Activated naive CD4-positive, alpha-beta T cell treated with anti-CD3 and anti-CD28 coated beads, Interleukin-2, amount 10 ng/mL, durations not matched to agents 7 days and 5 days (primary cell): ENCODE data around the gene LRRC27.
"Not testable (repeated sequence)": the region's sequence is repeated elsewhere in the genome, so short reads cannot be mapped to it uniquely, and the experiment has no call there.

Experiments used
- CTCF ChIA-PET: fragments of 350-600 bp; sonication (Branson Sonifier 250); formaldehyde crosslinking; loops from one replicate; lab custom pipeline; 2021; ENCODE audit warnings: antibody characterized with exemption; lab: Charles Lee
- DNase-seq: peaks from one replicate; pipeline ENCODE4 v3.0.0-alpha.2; 2020
- H3K27ac Mint-ChIP-seq: one replicate; pipeline ENCODE4 v1.8.0; 2021; ENCODE audit warnings: mild to moderate bottlenecking, moderate library complexity, mixed read lengths
- H3K27me3 Mint-ChIP-seq: one replicate; pipeline ENCODE4 v1.8.0; 2021; ENCODE audit warnings: mild to moderate bottlenecking, mixed read lengths
- H3K36me3 Mint-ChIP-seq: one replicate; pipeline ENCODE4 v1.8.0; 2021; ENCODE audit warnings: mixed read lengths
- H3K4me1 Mint-ChIP-seq: one replicate; pipeline ENCODE4 v1.8.0; 2021; ENCODE audit warnings: mixed read lengths
- H3K4me3 Mint-ChIP-seq: one replicate; pipeline ENCODE4 v1.8.0; 2021; ENCODE audit warnings: mild to moderate bottlenecking, moderate library complexity, mixed read lengths
- H3K9me3 Mint-ChIP-seq: one replicate; pipeline ENCODE4 v1.8.0; 2021; ENCODE audit warnings: mixed read lengths

Gene LRRC27

DNA sequence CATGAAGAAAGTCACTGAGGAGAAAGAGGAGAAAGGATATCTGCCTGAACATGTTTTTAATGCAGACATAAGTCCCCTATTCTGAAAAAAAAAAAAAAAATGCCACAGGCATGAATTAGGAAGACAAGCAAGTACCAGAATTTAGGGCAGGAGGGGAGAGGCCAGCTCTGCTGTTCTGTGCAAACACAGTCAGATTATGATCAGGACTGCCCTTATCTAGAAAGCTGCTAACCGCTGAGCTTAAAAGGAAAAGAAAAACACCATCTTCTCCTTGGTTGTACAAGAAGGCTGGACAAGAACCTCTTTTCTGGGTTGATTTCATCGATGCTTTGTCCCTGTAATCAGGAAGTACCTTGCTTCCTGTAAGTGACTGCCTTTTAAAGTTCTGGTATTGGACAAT is 49.7 kb downstream of the LRRC27 start:
- H3K27me3 Mint-ChIP-seq = peaks cover 21% of the 10 kb centered on the region
- H3K36me3 Mint-ChIP-seq = no peaks in the 10 kb centered on the region
- CTCF ChIA-PET = interaction anchor here (1.8 kb wide), 1 partner anchor 65 kb away, joined by 3 read pairs; no protein-coding TSS in a partner anchor
- no peak overlapping the region for H3K27ac Mint-ChIP-seq
- DNase-seq = no peak
- no peak overlapping the region for H3K4me3 Mint-ChIP-seq
- peaks cover 9% of the 10 kb centered on the region for H3K4me1 Mint-ChIP-seq
- no peaks in the 10 kb centered on the region for H3K9me3 Mint-ChIP-seq

DNA sequence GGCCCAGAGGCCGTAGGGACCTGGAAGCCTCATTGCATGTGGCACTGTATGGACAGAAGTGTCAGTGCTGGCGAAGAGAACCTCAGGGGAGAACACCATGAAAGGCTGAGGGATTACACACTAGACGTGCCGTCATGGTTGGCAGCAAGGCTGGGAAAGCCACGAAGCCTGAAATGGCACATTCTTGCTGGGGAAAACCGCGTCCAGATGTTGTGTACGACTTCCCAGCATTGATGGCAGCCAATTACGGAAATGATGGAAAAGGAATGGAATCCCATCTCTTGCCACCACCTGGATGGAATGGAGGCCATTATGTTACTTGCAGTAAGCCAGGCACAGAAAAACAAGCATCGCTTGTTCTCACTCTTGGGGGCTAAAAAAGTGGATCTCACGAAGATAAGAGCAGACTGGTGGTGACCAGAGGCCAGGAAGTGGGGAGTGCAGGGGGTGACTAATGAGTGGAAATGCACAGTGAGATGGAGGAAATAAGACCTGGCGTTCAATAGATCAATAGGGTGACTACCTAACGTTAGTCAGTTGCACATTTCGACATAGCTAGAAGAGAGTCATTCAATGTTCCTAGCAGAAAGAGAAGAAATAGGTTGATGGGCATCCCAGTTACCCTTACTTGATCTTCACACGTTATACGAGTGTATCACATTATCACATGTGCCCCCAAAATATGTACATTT is 50.4 kb downstream of the LRRC27 start:
- Mint-ChIP-seq H3K27ac (no peak overlapping the region), H3K4me1 (peaks cover 9% of the 10 kb centered on the region), H3K36me3 (no peaks in the 10 kb centered on the region), H3K4me3 (no peak overlapping the region), H3K9me3 (no peaks in the 10 kb centered on the region), H3K27me3 (peaks cover 22% of the 10 kb centered on the region)
- peak; percentile 18 for DNase-seq
- CTCF ChIA-PET = no interaction called here

DNA sequence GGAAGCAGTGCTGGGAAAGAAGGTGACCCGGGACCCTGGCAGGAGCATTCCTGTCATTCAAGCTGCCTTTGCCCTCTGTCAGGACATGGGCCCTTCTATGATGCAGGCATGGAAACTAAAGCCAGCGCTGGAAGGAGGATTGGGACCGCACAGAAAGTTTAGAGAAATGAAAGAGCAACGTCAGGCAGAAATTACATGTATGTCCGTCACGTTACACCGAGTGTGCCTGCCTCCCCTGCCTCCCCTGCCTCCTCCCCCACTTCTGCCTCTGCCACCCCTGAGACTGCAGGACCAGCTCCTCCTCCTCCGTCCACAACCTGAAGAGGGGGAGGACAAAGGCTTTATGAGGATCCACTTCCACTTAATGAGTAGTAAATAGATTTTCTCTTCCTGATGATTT is 51.1 kb downstream of the LRRC27 start:
- H3K9me3 Mint-ChIP-seq = no peaks in the 10 kb centered on the region
- H3K27me3 Mint-ChIP-seq = peaks cover 22% of the 10 kb centered on the region
- no peak overlapping the region for H3K27ac Mint-ChIP-seq
- no peaks in the 10 kb centered on the region for H3K36me3 Mint-ChIP-seq
- peaks cover 13% of the 10 kb centered on the region for H3K4me1 Mint-ChIP-seq
- peak; percentile 4 for DNase-seq
- H3K4me3 Mint-ChIP-seq = no peak overlapping the region
- CTCF ChIA-PET = interaction anchor here (1.9 kb wide), 1 partner anchor 71 kb away, joined by 9 read pairs; no protein-coding TSS in a partner anchor

DNA sequence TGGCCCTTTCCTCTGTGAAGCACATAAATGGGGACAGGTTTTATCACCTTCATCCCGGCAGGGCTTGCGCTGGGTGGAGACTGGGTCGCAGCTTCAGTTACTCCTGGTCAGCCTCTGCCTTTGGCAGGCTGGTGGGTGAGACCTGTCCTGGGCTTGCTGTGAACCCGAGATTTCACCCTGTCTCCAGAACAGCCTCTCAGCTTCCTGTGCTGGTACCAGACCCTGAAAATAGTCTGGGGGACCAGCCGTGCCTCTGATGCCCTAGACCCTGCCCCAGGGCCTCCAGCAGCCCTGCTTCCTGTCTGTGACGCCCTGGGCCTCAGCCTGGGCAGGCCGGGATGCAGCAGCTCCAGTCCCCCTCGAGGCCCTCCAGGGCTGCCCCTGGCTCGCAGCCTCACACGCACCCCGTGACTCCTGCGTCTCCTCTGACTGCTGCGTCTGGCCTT is 51.8 kb downstream of the LRRC27 start:
- DNase-seq = peak; percentile 19
- no peak overlapping the region for H3K27ac Mint-ChIP-seq
- H3K27me3 Mint-ChIP-seq = peaks cover 22% of the 10 kb centered on the region
- H3K36me3 Mint-ChIP-seq = no peaks in the 10 kb centered on the region
- CTCF ChIA-PET = interaction anchor here (1.9 kb wide), 1 partner anchor 71 kb away, joined by 9 read pairs; no protein-coding TSS in a partner anchor
- no peak overlapping the region for H3K4me3 Mint-ChIP-seq
- H3K4me1 Mint-ChIP-seq = peaks cover 13% of the 10 kb centered on the region
- H3K9me3 Mint-ChIP-seq = no peaks in the 10 kb centered on the region

DNA sequence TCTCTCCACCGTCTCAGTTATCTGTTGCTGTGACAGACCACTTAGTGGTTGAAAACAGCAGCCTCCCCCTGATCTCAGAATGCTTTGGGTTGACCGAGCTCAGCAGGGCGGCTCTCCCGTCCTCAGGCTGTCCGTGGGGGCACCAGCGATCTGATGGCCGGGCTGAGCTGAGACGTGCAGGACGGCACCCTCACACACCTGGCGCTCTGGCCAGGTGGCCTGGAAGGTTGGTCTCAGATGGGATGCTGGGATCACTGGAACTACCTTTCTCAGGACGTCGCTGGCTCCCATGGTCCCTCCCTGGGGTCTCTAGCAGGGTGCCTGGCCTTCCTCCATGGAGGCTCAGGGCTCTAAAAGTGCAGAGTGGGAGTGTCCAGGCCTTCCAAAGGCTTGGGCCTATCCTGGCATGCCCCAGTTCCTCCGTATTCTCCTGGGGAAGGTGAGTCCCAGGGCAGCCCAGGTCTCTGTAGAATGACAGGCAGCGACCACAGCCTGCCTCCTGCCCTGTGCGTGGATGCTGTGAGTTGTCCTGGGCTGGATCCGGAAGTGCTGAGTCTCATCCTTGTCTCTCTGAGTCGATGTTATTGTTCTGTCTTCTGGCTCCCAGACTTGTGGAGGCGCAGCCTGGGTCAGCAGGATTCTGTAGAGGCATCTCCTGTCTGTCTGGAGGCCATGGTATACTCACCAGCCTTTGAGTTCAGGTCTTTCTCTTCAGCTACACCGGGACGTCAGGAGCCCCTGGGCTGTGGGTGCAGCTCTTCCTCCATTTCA is 52.8 kb downstream of the LRRC27 start:
- Mint-ChIP-seq H3K27ac (no peak overlapping the region), H3K36me3 (no peaks in the 10 kb centered on the region), H3K4me1 (peaks cover 13% of the 10 kb centered on the region), H3K27me3 (peaks cover 22% of the 10 kb centered on the region), H3K4me3 (no peak overlapping the region), H3K9me3 (no peaks in the 10 kb centered on the region)
- CTCF ChIA-PET = interaction anchor here (1.9 kb wide), 1 partner anchor 70 kb away, joined by 9 read pairs; no protein-coding TSS in a partner anchor
- DNase-seq = no peak

DNA sequence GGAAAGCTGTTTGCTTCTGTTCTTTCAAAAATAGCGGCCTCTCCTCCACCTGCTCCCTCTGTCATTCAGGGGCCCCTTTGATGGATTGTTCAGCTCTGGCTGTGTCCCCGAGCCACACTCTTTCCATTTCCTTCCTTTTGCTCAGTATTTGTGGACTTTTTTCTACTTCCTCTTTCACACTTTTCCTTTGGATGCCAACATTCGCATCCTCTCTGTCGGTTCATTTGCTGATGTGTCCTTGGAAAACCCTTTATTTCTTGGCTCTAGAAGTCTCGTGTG is 53.3 kb downstream of the LRRC27 start:
- Mint-ChIP-seq H3K4me1 (peaks cover 13% of the 10 kb centered on the region), H3K27me3 (peaks cover 22% of the 10 kb centered on the region), H3K36me3 (no peaks in the 10 kb centered on the region), H3K9me3 (no peaks in the 10 kb centered on the region), H3K27ac (no peak overlapping the region), H3K4me3 (no peak overlapping the region)
- DNase-seq = peak; percentile 13
- CTCF ChIA-PET = no interaction called here

DNA sequence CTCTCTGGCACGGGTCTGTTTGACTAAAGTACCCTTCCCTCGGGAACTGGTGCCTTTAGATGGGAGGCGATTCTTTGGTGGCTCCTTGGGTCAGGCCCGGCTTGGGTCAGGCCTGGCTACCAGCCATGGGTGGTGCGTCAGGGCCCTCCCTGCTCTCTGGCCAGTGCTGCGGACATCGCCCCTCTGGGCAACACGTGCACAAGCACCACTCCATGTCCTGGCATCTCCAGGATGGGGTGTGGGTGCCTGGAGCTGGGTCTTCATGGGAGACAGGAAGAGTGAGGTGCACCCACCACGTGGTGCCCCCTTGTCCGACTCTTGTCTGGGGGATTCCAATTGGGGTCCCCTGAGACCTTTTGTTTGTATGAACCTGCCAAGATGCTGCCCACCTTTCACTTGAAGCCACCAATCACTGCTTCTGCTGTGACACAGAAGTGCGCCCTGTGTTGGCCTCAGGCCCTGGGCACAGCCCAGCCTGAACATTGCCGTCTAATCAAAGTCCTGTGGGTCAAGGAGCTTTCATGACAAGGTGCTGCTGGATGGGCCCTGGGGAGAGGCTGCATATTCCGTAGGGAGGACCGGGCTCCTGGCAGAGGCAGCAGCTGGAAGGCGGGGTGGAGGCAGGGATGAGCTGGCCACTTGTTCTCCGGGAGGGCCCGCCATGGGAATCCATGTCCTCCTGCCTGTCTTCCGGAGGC is 53.9 kb downstream of the LRRC27 start:
- Mint-ChIP-seq H3K9me3 (no peaks in the 10 kb centered on the region), H3K4me3 (no peak overlapping the region), H3K4me1 (peaks cover 13% of the 10 kb centered on the region), H3K27ac (peak overlapping the region; percentile 64), H3K27me3 (peaks cover 22% of the 10 kb centered on the region), H3K36me3 (no peaks in the 10 kb centered on the region)
- peak; percentile 11 for DNase-seq
- CTCF ChIA-PET = no interaction called here

DNA sequence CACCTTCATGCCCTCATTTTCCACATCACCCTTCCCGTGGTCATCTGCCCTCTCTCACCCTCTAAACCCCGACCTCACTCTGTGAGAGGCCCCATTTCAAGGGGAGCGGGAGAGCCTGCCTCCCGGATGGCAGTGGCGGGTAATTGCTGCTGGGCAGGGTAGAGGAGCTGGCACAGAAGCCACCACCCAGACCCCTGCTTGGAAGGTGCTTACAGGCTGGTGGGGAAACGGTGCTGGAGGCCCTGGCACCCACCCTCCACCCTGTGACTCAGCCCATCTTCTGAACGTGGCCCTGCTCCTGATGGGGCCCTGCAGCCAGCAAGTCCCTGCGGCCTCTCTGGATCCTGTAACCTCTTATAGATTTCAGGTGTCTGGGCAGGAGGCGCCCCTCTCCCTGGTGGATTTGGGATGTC is 54.4 kb downstream of the LRRC27 start:
- CTCF ChIA-PET = no interaction called here
- Mint-ChIP-seq H3K36me3 (no peaks in the 10 kb centered on the region), H3K9me3 (no peaks in the 10 kb centered on the region), H3K27ac (no peak overlapping the region), H3K4me3 (no peak overlapping the region), H3K27me3 (peaks cover 22% of the 10 kb centered on the region), H3K4me1 (peaks cover 13% of the 10 kb centered on the region)
- peak; percentile 18 for DNase-seq

DNA sequence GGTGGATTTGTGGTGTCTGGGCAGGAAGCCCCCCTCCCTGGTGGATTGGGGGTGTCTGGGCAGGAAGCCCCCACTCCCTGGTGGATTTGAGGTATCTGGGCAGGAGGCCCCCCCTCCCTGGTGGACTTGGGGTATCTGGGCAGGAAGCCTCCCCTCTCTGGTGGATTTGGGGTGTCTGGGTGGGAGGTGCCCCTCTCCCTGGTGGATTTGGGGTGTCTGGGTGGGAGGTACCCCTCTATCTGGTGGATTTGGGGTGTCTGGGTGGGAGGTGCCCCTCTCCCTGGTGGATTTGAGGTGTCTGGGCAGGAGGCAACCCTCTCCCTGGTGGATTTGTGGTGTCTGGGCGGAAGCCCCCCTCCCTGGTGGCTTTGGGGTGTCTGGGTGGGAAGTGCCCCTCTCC is 54.9 kb downstream of the LRRC27 start:
- H3K36me3 Mint-ChIP-seq, H3K4me3 Mint-ChIP-seq, H3K9me3 Mint-ChIP-seq, H3K27ac Mint-ChIP-seq: not testable (repeated sequence)
- CTCF ChIA-PET = interaction anchor here (0.8 to 1.0 kb wide), 2 partner anchors 60 to 67 kb away, joined by 4 to 6 read pairs; no protein-coding TSS in a partner anchor
- peak; percentile 19 for DNase-seq
- Mint-ChIP-seq H3K4me1 (peaks cover 10% of the 10 kb centered on the region), H3K27me3 (peaks cover 22% of the 10 kb centered on the region)

DNA sequence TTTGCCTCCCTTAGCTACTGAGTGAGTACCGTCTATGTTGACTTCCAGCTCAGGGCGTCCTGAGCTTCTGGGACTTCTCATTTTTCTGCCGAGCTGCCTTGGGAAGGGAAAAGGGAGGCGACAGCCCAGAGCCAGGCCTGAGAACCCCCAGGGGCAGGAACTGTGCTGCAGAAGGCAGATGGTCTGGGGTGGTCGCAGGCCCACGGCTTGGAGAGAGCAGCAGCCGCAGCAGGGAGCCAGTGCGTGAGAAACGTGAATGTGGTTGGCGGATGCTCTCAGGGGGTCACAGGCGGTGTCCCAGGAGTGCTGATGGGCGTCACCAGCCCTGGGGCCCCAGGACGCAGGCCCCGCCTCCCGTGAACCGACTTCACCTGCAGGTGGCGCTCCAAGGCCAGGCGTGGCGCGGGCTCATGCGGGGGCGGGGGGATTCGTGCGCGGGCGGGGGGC is 55.8 kb downstream of the LRRC27 start:
- H3K4me3 Mint-ChIP-seq = peak overlapping the region; percentile 33

DNA sequence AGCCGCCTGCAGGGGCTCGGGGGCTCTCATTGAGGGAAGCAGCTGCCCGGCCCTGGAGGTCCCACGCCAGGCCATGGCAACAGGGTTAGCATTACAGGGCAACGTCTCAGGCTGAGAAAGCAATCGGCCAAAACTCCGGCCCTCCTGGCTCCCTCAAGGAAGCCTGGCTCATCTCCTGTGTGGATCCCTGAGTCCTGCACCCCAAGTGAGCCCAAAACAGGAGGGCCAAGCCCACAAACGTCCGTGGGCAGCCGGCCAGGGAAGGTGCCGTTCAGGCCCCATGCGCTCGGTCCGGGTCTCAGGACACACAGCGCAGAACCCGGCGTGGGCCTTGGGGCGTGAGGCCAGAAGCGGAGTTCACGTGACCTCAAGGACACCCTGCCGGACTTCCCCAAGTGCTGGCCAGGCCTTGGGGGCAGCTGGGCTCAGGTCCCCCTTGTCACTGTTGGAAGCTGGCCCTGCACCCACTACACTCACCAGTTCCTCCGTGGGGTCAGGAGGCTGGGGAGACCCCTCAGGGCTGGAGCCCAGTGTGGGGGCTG is 57.0 kb downstream of the LRRC27 start:
- H3K4me1 Mint-ChIP-seq = peaks cover 4% of the 10 kb centered on the region
- peaks cover 7% of the 10 kb centered on the region for H3K9me3 Mint-ChIP-seq
- no peak overlapping the region for H3K4me3 Mint-ChIP-seq
- DNase-seq = peak; percentile 21
- H3K36me3 Mint-ChIP-seq = no peaks in the 10 kb centered on the region
- H3K27me3 Mint-ChIP-seq = peaks cover 25% of the 10 kb centered on the region
- CTCF ChIA-PET = interaction anchor here (0.7 to 1.6 kb wide), 2 partner anchors 58 to 63 kb away, joined by 3 to 6 read pairs; no protein-coding TSS in a partner anchor
- no peak overlapping the region for H3K27ac Mint-ChIP-seq

More for the DNA sequence above, 55.8 kb downstream of the LRRC27 start:
- Mint-ChIP-seq H3K9me3 (peaks cover 7% of the 10 kb centered on the region), H3K4me1 (peaks cover 4% of the 10 kb centered on the region), H3K27me3 (peaks cover 18% of the 10 kb centered on the region), H3K27ac (no peak overlapping the region), H3K36me3 (no peaks in the 10 kb centered on the region)
- CTCF ChIA-PET = interaction anchor here (0.8 to 1.0 kb wide), 5 partner anchors 18 to 68 kb away, joined by 4 to 8 read pairs (median 5); no protein-coding TSS in a partner anchor
- DNase-seq = peak; percentile 83

DNA sequence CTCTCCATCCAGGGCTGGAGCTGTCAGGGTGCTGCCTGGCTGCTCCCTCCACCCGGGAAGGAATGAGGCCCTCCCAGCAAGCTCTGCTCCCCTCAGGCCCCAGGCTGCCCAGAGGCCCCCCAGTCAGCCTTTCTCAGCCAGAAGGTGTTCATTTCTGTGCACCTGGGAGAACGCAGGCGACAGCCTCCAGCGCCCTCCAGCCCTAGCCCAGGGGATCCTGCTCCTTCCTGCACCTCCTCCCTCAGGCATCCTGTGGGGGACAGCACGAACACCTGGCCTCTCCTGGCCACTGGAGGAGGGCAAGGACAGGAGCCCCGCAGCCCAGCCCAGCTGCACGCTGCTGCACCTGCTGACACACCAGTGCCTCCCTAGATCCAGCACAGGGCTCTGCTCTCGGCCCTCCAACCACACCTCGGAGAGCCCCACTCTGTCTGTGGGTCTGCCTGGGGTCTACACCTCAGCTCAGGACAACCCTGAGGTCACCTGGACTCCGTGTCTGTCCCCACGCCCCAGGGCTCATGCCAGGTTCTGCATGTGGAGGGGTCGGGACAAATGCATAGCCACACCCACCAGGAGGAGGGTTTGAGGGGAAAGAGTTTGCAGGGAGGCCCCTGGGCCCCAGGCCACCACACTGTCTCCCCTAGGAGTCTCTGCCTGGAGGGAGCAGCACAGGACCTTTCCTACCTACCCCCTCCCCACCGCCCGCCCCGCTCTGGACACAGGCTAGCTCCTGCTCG is 57.6 kb downstream of the LRRC27 start:
- peaks cover 25% of the 10 kb centered on the region for H3K27me3 Mint-ChIP-seq
- CTCF ChIA-PET = interaction anchor here (0.7 to 1.6 kb wide), 2 partner anchors 58 to 62 kb away, joined by 3 to 6 read pairs; no protein-coding TSS in a partner anchor
- peak; percentile 22 for DNase-seq
- no peak overlapping the region for H3K27ac Mint-ChIP-seq
- no peaks in the 10 kb centered on the region for H3K36me3 Mint-ChIP-seq
- H3K4me1 Mint-ChIP-seq = peaks cover 4% of the 10 kb centered on the region
- H3K9me3 Mint-ChIP-seq = peaks cover 7% of the 10 kb centered on the region
- no peak overlapping the region for H3K4me3 Mint-ChIP-seq
